ENCODE results near the gene PTER.

- TF ChIP-seq CTCF (IDR thresholded peaks at IDR 0.05) (peak; percentile 81), ZFX (IDR thresholded peaks at IDR 0.05; ENCODE audit: borderline replicate concordance) (no peak)
Observed at GRCh38 chr10:16545116-16545736, 108.4 kb downstream of the PTER start.
